ENCODE data around the gene CBFA2T3. TPM values are rescaled to one million over a fixed set of nuclear protein-coding genes. Genes with fewer than 3 reads are reported as not detected.

Gene CBFA2T3
- total and polyA plus RNA-seq, 2 of the 13 experiments (the other 11 are each of a cell fraction or from before 2014, with no cell fraction given) = 0.05 TPM; not detected in 1

GRCh38 chr16:88917915-88918627 is 58.9 kb downstream of the CBFA2T3 start:
- H4K20me1 ChIP-seq (ENCODE audit: insufficient read depth, low read length) = no peaks in the 10 kb centered on the region
- H3K9ac ChIP-seq (ENCODE audit: insufficient read depth, low read depth, low read length) = no peak overlapping the region
- H3K36me3 ChIP-seq (replicated peaks in 1 of 2; ENCODE audit: control insufficient read depth in 1 of 2, insufficient read depth in 2 of 2, low read length in 2 of 2) = no peaks in the 10 kb centered on the region
- H3K79me2 ChIP-seq (ENCODE audit: insufficient read depth, low read length) = no peaks in the 10 kb centered on the region
- ATAC-seq (no peak), DNase-seq (ENCODE audit: low spot score) (no peak), FAIRE-seq (no peak)
- 41% methylated on average over 15 of the region's 19 CpGs for WGBS (ENCODE audit: low lambda C conversion rate)
- no peaks in the 10 kb centered on the region for H3K9me3 ChIP-seq (ENCODE audit: low read length)
- H3K27me3 ChIP-seq (ENCODE audit: control insufficient read depth in 1 of 2, insufficient read depth in 2 of 2, low read length in 2 of 2) = peaks cover 32 to 82% of the 10 kb centered on the region in 2 experiments
- TF ChIP-seq ZSCAN20 (CRISPR knock-in tag; IDR thresholded peaks at IDR 0.05; ENCODE audit: borderline replicate concordance) (no peak), KDM4B (CRISPR knock-in tag; IDR thresholded peaks at IDR 0.05) (no peak), MIER3 (CRISPR knock-in tag; IDR thresholded peaks at IDR 0.05; ENCODE audit: borderline replicate concordance) (no peak), SMARCE1 (IDR thresholded peaks at IDR 0.05; ENCODE audit: borderline replicate concordance) (no peak), ZNF274 (CRISPR knock-in tag; IDR thresholded peaks at IDR 0.05) (0 out of 2 replicates have a peak, but pooled peaks have one; percentile 11)
- no peak overlapping the region for H2AFZ ChIP-seq (ENCODE audit: low read length)
- CTCF ChIA-PET (ENCODE audit: low intra/inter-chr PET ratio, low total read pairs) = no interaction called here
- H3K4me2 ChIP-seq (ENCODE audit: low read depth, low read length) = no peak overlapping the region
- no TSS peak for BruUV-seq (replicated peaks)
- POLR2A ChIA-PET = no interaction called here
- intact Hi-C loops (cut with micrococcal nuclease; ENCODE audit: unreplicated experiment) (no loop called here), in situ Hi-C loops (cut with HindIII; ENCODE audit: extremely low pct_ligation_motif_present, low pct_unique_long_range_greater_than_20kb) (no loop called here)
- H3K4me1 ChIP-seq (ENCODE audit: insufficient read depth, low read length) = peaks cover 8% of the 10 kb centered on the region; the same call in 1 of the 2 replicates
- H3K4me3 ChIP-seq (replicated peaks in 1 of 3; ENCODE audit: insufficient read depth in 1 of 3, low read depth in 2 of 3, low read length in 3 of 3) = no peak overlapping the region
- H3K27ac ChIP-seq (ENCODE audit: extremely low read length, insufficient read depth, low read length) = no peak overlapping the region

GRCh38 chr16:88917146-88917914 is 59.7 kb downstream of the CBFA2T3 start:
- H3K4me3 ChIP-seq (replicated peaks in 1 of 3; ENCODE audit: insufficient read depth in 1 of 3, low read depth in 2 of 3, low read length in 3 of 3) = no peak overlapping the region
- BruUV-seq (replicated peaks) = no TSS peak
- ChIA-PET POLR2A (no interaction called here), CTCF (ENCODE audit: low intra/inter-chr PET ratio, low total read pairs) (no interaction called here)
- H3K79me2 ChIP-seq (ENCODE audit: insufficient read depth, low read length) = no peaks in the 10 kb centered on the region
- 58% methylated on average over 18 of the region's 30 CpGs for WGBS (ENCODE audit: low lambda C conversion rate)
- H2AFZ ChIP-seq (ENCODE audit: low read length) = no peak overlapping the region
- DNase-seq (ENCODE audit: low spot score) = no peak
- H3K9ac ChIP-seq (ENCODE audit: insufficient read depth, low read depth, low read length) = no peak overlapping the region
- H3K4me2 ChIP-seq (ENCODE audit: low read depth, low read length) = no peak overlapping the region
- H3K27me3 ChIP-seq (ENCODE audit: control insufficient read depth in 1 of 2, insufficient read depth in 2 of 2, low read length in 2 of 2) = peaks cover 34 to 82% of the 10 kb centered on the region in 2 experiments
- H3K27ac ChIP-seq (ENCODE audit: extremely low read length, insufficient read depth, low read length) = no peak overlapping the region
- FAIRE-seq = no peak
- 0 out of 2 replicates have a peak, but pooled peaks cover under 1% of the 10 kb centered on the region for H3K4me1 ChIP-seq (ENCODE audit: insufficient read depth, low read length)
- no peaks in the 10 kb centered on the region for H3K36me3 ChIP-seq (replicated peaks in 1 of 2; ENCODE audit: control insufficient read depth in 1 of 2, insufficient read depth in 2 of 2, low read length in 2 of 2)
- no peaks in the 10 kb centered on the region for H3K9me3 ChIP-seq (ENCODE audit: low read length)
- TF ChIP-seq ZNF761 (CRISPR knock-in tag; conservative IDR thresholded peaks at IDR 0.05) (no peak), EZH2 (conservative IDR thresholded peaks at IDR 0.05; ENCODE audit: low read depth, low read length) (peak; percentile 22; the same call in 1 of the 2 replicates)
- in situ Hi-C loops (cut with HindIII; ENCODE audit: extremely low pct_ligation_motif_present, low pct_unique_long_range_greater_than_20kb) (no loop called here), intact Hi-C loops (cut with micrococcal nuclease; ENCODE audit: unreplicated experiment) (no loop called here)
- peak; percentile 22; the same call in 2 of the 3 replicates for ATAC-seq
- H4K20me1 ChIP-seq (ENCODE audit: insufficient read depth, low read length) = no peaks in the 10 kb centered on the region

All from HepG2 (cell line).